Stimulated activated CD4-positive, alpha-beta T cell treated with anti-CD3 and anti-CD28 coated beads, TNF-alpha, amount 100 ng/mL, for 4 hours (primary cell): Measurements from ENCODE around the gene ARSI.

Source experiments
- DNase-seq, 3 experiments: peaks; one replicate each; pipeline ENCODE4 v3.0.0-alpha.2; 2020; ENCODE audit warnings: low read depth in 3 of 3

ARSI gene

DNA sequence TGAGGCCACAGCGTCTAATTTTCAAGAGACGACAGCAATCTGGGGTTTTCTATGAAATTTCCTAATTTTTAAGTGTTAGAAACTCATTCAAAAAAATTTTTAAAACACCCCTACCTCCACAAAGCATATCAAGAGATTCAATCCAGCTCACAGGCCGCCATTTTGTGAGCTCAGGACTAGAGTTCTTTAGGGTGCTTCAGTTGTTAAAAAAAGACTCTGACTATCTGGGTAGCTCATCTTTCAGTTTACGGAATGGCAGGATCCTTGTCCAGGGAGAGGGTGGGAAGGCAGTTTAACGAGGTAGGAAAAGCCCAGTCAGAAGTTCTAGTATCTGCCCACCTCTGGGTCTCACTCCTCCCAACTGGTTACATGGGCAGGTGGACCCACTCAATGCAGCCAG lies 56.3 kb downstream of the ARSI start:
- no peak for DNase-seq
